Upper lobe of left lung (tissue), 4 donors: Measurements from ENCODE around the gene NPTN.

Source experiments
- EP300 ChIP-seq, 4 donors: sonication (generic); formaldehyde crosslinking; IDR thresholded peaks; one replicate each; pipeline ENCODE4 v1.5.1; 2017; ENCODE audit warnings: antibody characterized with exemption in 4 of 4, control low read depth in 2 of 4
- POLR2A ChIP-seq, 4 donors: fragments of 450-650 bp; IDR thresholded peaks; one replicate each; pipeline ENCODE4 v1.5.1; 2016 to 2017; ENCODE audit warnings: antibody characterized with exemption in 4 of 4, mild to moderate bottlenecking in 2 of 4
- POLR2AphosphoS5 ChIP-seq, 2 donors: sonication (generic); formaldehyde crosslinking; IDR thresholded peaks; one replicate each; pipeline ENCODE4 v1.5.1; 2017; ENCODE audit warnings: antibody characterized with exemption in 2 of 2
- TF ChIP-seq, protein P1 (sequence below), 6 experiments: fragments of 450-650 bp in 4 of 6; fragments of 200-600 bp in 2 of 6; sonication (generic) in 2 of 6; IDR thresholded peaks; one replicate each; pipeline ENCODE4 v1.5.1; 2016 to 2019; ENCODE audit warnings: antibody characterized with exemption in 6 of 6

- TF ChIP-seq, protein P1, sequence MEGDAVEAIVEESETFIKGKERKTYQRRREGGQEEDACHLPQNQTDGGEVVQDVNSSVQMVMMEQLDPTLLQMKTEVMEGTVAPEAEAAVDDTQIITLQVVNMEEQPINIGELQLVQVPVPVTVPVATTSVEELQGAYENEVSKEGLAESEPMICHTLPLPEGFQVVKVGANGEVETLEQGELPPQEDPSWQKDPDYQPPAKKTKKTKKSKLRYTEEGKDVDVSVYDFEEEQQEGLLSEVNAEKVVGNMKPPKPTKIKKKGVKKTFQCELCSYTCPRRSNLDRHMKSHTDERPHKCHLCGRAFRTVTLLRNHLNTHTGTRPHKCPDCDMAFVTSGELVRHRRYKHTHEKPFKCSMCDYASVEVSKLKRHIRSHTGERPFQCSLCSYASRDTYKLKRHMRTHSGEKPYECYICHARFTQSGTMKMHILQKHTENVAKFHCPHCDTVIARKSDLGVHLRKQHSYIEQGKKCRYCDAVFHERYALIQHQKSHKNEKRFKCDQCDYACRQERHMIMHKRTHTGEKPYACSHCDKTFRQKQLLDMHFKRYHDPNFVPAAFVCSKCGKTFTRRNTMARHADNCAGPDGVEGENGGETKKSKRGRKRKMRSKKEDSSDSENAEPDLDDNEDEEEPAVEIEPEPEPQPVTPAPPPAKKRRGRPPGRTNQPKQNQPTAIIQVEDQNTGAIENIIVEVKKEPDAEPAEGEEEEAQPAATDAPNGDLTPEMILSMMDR (IDR thresholded peaks at IDR 0.05) = no peak
- TF ChIP-seq POLR2A (IDR thresholded peaks at IDR 0.05) (no peak), POLR2AphosphoS5 (IDR thresholded peaks at IDR 0.05) (no peak), EP300 (IDR thresholded peaks at IDR 0.05) (no peak)
These were observed 62.7 kb downstream of the NPTN start for GRCh38 chr15:73570355-73571032.
